ENCODE measurements around the gene MYOF. TPM values are rescaled to one million over a fixed set of nuclear protein-coding genes. Genes with fewer than 3 reads are reported as not detected.

The MYOF gene
- total RNA-seq, 2 donors from 2014 or later = 0.57 to 15.8 TPM

Other genes starting within 250 kb of the MYOF start
- 10 to 100 TPM; 23.7 to 45.7 TPM for gene CEP55, start 14.3 kb upstream of the MYOF start, total RNA-seq
- gene FFAR4, start 84.3 kb upstream of the MYOF start, total RNA-seq = not detected
- gene RBP4, start 118.9 kb upstream of the MYOF start, total RNA-seq = not detected
- gene PDE6C, start 130.2 kb upstream of the MYOF start, total RNA-seq = not detected
- 10 to 100 TPM; 11.9 to 17.8 TPM for gene FRA10AC1, start 220.3 kb upstream of the MYOF start, total RNA-seq